GM18519 (cell line): ENCODE measurements around the gene TOX3.

Experiments
- ATAC-seq: cut with Tn5 transposase; IDR thresholded peaks from one replicate; pipeline ENCODE4 v1.9.1; 2021; ENCODE audit warnings: mild to moderate bottlenecking, moderate library complexity; ENCODE audit not compliant: unreplicated experiment, low FRiP score

TOX3 gene

DNA sequence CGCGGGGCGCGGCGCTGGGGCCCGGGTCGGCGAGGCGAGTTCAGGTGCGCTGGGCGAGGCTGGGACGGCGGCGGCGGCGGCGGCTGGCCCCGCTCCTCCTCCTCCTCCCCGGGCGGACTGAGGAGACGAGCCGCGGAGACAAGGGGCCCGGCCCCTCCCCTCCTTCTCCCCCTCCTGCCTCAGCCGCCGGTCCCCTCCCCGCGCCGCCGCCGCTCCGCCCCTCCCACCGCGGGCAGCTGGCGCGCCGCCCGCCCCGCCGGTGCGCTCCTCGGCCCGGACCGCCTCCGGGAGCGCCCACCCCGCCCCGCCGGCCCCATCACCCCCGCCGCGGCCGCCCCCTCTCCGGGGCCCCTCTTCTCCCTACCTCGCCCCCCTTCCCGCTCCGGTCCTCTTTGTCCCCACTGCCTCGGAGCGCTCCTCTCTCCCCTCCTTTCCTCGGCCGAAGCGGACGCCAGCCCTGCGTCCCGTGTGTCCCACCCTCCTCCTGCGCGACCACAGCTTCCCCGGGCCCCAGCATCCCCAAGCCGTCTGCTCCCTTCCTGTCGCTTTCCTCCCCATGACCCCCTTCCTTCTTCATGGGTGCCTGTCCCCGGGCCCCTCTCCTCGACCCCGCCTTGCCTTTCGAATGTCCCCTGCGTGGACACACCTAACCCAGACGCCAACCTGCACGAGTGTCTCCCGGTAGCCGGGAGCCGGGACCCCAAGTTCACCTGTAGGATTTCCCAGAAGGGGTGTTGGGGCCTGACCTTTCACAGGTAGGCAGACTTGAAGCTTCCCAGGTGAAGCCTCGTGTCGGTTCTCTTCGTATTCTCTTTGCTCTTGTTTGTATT lies at the start of gene TOX3:
Gene TOX3, minus strand, starts transcription at position 140 of the 830 bp plus-strand sequence. CDS start 420 bp downstream, outside the sequence.
- ATAC-seq = no peak

DNA sequence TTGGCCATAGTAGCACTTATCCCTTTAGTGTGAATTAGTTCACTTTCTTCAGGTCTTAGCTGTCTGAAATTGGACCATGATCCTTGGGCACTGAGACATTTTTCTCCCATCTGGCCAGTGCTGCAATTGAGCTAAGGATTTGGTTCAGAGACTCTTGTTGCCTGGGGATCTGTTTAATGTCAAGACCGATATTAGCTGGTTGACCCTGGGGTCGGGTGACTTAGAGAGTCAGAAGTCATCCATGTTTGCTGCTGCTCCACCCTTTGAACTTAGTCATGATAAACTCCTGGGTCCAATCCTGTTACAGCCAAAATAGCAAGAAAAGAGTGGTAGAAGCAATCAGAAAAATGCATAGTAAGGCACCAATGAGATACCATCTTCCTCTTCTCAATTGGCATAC lies 45.8 kb upstream of the TOX3 start:
- no peak for ATAC-seq

DNA sequence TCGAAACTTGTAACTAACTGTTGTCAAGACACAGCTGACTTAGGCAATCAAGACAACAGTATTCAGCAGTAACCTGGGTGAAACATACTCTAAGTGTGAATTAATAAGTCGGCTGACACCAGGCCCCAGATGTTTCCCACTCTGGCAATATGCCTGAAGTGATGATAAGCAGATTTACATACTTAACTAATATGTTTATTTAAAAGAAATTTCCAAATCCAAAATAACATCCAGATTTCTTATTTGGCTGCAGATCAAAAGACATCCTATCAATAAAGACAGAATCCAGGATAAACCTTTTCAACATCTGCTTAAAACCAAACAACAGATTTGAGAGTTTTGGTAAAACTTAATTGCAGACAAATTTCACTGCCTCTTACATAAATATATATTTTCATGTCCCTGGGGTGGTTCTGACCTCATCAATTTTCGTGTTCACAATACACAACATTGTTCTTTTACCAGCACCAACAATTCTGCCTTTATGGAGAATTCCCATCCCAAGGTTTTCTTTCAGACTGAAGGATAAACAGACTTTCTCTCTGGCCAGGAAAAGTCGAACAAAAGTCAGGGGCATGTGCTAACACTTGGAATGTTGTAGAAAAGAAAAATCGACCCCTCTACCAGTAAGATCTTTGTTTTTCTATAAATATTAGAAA lies 45.1 kb upstream of the TOX3 start:
- no peak for ATAC-seq

GRCh38 chr16:52591471-52591870 lies 44.5 kb upstream of the TOX3 start:
- ATAC-seq = no peak

- no peak for ATAC-seq
Measured at GRCh38 chr16:52586159-52586558, 39.2 kb upstream of the TOX3 start.

DNA sequence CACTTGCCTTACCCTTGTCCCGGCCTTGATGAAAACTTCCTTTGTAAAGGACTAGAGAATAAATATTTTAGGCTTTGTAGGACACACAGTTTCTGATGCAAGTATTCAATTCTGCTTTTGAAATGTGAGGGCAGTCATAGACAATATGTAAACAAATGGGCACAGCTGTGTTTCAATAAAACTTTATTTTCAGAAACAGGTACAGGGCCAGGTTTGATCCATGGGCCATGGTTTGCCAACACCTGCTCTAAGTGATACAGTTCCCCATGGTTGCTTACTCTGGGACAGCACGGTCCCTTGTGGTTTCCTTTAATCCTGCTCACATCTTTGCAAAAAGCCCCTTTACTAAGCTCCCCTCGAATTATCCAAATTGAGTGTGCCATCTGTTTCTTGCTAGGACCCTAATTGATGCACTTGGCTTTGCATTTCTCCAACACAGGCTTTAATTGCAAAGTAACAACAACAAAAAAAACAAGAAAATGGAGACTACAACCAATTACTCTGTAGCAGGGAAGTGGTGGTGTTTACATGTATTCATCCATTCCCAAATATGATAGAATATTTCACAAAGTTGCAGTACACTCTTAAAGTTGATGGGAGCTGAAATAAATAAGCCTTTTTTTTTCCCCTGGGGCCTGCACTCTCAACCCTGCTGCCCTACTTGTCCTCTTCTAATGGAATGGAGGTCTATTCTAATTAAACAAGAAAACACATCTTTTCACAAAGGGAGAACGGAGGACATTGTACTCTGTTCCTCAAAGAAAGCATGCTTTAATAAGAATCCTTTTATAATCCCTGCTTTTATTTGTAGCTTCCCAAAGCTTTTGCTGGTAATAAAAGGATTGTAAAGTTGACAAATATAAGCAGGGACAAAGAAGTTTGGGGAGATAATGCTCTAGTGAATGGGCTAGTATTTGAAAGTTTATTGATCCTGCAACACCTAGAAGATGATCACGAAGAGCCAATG lies 37.7 kb upstream of the TOX3 start:
- ATAC-seq = no peak

GRCh38 chr16:52581530-52581929 lies 34.6 kb upstream of the TOX3 start:
- ATAC-seq = no peak

DNA sequence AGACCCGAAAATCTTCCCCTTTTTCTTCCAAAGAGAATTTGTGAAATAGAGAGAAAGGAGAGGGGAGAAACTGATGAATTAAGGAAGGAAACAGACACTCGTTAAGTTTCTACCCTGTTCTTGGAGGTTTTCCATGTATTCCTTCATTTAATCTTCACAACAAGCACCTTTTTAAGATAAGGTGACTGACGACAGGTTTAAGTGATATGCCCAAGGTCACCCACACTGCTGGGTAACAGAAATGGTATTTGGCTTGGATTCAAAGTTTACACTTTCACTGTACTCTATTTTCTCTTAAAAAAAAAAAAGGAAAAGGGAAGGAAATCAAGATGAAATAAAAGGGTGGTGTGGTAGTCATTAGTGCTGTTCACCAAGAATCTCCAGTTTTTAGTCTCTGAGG lies 33.5 kb upstream of the TOX3 start:
- ATAC-seq = no peak

- ATAC-seq = no peak
Measured at GRCh38 chr16:52578829-52579498, 32.0 kb upstream of the TOX3 start.

DNA sequence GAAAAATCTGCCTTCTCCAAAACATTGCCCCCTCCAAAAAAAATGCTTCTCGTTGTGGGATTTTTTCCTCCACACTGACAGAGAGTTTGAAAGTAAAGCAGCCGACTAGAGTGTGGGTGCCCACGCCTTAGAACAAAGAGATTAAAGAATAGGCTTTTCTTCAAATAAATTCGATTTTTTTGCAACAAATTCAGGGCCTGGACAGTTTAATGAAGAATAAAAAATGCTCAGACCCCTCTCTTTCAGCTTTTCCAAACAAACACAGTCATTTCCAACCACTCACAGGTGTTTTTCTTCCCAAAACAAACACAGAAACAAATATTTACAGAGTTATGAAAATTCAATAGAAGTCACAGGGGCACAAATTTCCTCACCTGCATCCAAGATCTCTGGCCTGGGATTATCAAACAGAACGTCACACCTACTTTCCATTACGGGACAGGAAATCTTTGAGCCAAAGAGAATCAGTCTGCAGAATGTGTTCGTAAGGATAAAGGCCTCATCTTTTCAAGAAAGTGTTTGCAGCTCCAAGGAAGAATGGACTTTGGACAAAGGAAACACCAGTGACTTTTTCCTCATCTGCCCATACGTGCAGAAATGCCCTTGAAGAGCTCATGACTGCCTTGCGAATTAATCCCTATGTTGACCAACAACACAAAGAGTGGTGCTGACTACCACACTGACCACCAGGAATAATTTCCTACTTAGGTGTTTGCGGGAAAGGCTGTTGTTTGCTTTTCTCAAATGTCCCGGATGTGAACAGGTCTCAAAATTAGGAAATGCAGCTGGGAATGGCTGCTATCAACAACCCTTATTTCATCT lies 31.3 kb upstream of the TOX3 start:
- ATAC-seq = no peak

DNA sequence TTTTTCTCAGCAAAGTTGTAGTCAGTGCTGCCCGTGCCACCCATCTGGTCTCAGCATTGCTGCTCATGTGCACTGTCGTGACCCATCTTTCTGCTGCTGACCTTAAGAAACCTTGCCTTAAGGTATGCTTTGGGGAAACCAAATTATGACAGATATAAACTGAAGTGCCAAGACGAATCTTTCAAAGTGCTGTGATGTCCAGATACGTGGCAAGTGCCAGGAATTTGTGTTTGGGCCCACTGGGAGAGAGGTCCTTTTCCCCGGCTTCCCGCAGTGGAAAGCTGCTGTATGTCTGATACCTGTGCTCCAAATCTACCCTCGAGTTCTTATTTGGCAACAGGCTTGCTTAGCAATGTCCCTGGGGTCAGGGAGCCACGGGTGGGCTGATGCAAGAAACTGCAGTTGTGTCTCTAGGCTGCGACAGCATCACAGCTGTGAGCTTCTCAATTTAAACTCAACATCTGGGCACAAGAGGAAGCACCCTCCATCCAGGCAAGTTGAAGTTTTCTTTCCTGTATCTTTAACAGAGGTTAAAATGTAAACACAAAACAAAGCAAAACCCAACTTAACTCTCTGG lies 30.3 kb upstream of the TOX3 start:
- ATAC-seq = no peak

- no peak for ATAC-seq
Measured at GRCh38 chr16:52573365-52574299, 26.7 kb upstream of the TOX3 start.

GRCh38 chr16:52572656-52573055 lies 25.7 kb upstream of the TOX3 start:
- ATAC-seq = no peak

GRCh38 chr16:52570495-52571091 lies 23.6 kb upstream of the TOX3 start:
- no peak for ATAC-seq

GRCh38 chr16:52569701-52570100 lies 22.8 kb upstream of the TOX3 start:
- ATAC-seq = no peak

DNA sequence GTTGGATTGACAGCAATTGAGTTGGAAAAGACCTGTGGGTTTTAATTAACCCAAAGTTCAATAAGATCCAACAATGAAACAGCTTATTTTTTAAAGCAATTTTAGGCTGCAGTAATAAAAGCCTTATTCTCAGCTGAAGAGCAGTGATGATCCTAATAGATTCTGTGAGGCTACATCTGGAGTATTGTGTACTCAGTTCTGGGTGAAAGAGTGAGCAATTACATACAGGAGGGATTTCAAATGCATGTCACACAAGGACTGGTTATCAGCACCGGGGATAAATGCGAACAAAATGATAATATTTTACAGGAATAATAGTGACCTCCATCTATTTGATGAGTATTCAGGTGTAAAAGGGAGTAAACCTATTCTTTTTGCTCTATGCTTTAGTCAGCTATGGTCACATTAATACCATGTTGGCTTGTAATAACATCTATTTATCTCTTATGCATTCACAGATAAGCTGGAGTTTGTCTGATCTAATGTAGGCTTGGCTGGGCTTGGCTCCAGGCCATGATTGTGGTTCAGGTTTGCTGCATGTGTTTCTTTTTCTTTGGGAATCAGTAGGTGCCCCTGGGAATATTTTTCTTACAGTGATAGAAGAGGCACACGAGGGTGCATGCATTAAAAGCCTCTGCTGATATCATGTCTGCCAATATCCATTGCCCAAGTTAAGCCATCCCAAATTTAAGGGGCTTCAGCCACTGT lies 22.2 kb upstream of the TOX3 start:
- no peak for ATAC-seq

DNA sequence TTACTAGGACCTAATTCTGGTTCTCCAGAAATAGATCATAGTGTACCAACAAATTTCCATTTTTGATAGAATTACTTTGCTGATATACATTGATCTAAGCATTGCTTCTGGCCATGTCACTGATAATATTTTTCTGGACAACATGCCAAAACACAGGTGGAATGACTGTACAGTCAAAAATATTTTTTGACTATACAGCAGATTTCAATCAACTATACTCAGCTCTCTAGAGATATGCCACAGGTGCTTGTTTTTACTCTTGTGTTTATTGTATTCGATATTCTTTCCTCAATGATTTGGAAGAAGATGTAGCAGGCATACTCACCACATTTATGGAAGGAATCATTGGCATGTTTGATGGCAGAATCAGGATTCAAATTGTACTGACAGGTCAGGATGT lies 21.6 kb upstream of the TOX3 start:
- no peak for ATAC-seq
